BE2C (cell line): Measurements from ENCODE around the gene EMX2. TPM values are rescaled to one million over a fixed set of nuclear protein-coding genes. Genes with fewer than 3 reads are reported as not detected.
A peak's percentile ranks its signal among the peaks of the same experiment; 100 is the strongest.

ENCODE experiments used
- DNase-seq: peaks from one replicate; pipeline ENCODE4 v3.0.0-alpha.2; 2020
- H3K27me3 ChIP-seq: fragments of 250-450 bp; sonication (Bioruptor Pico); 2 replicates; pipeline ENCODE4 v1.5.1; 2020; ENCODE audit warnings: mild to moderate bottlenecking
- H3K36me3 ChIP-seq: fragments of 250-450 bp; sonication (Bioruptor Pico); 2 replicates; pipeline ENCODE4 v1.5.1; 2020; ENCODE audit warnings: mild to moderate bottlenecking
- H3K4me1 ChIP-seq: fragments of 250-450 bp; sonication (Bioruptor Pico); 2 replicates; pipeline ENCODE4 v1.5.1; 2020
- H3K4me3 ChIP-seq: 2 replicates; pipeline ENCODE4 v1.5.1; 2011; ENCODE audit warnings: low read depth, low read length
- H3K9me3 ChIP-seq: fragments of 250-450 bp; sonication (Bioruptor Pico); 2 replicates; pipeline ENCODE4 v1.5.1; 2020
- CTCF ChIP-seq: IDR thresholded peaks from 2 replicates; pipeline ENCODE4 v1.5.1; 2012; ENCODE audit warnings: mild to moderate bottlenecking, low read depth, low read length
- polyA plus RNA-seq: library from polyadenylated mRNA; unstranded; fragments of >200 nt; gene quantifications from one replicate; pipeline ENCODE4 v1.2.1, GENCODE V29; 2012; ENCODE audit warnings: low read depth, missing spikeins; ENCODE audit not compliant: insufficient read length, insufficient read depth

EMX2 gene
- polyA plus RNA-seq = not detected

GRCh38 chr10:117542706-117543224 lies at the start of gene EMX2:
Gene EMX2, plus strand, starts transcription at chr10:117542746. Its CDS starts 522 bp downstream, at chr10:117543268.
- Histone ChIP-seq H3K4me1 (no peaks in the 10 kb centered on the region), H3K9me3 (no peaks in the 10 kb centered on the region), H3K27me3 (peaks cover 95% of the 10 kb centered on the region), H3K36me3 (no peaks in the 10 kb centered on the region), H3K4me3 (peak within 1 kb of the TSS; percentile 11; the same call in 1 of the 2 replicates)
- no peak for TF ChIP-seq CTCF
- DNase-seq = no peak

GRCh38 chr10:117496031-117496430 lies 46.5 kb upstream of the EMX2 start:
- H3K4me3 ChIP-seq = no peak overlapping the region
- H3K9me3 ChIP-seq = no peaks in the 10 kb centered on the region
- peaks cover 26% of the 10 kb centered on the region for H3K27me3 ChIP-seq
- no peak for TF ChIP-seq CTCF
- DNase-seq = no peak
- H3K4me1 ChIP-seq = no peaks in the 10 kb centered on the region
- no peaks in the 10 kb centered on the region for H3K36me3 ChIP-seq

- H3K4me1 ChIP-seq = no peaks in the 10 kb centered on the region
- H3K9me3 ChIP-seq = no peaks in the 10 kb centered on the region
- H3K4me3 ChIP-seq = no peak overlapping the region
- peak; percentile 69 for DNase-seq
- H3K36me3 ChIP-seq = no peaks in the 10 kb centered on the region
- H3K27me3 ChIP-seq = peaks cover 21% of the 10 kb centered on the region
- TF ChIP-seq CTCF = peak; percentile 90
These were observed 45.9 kb upstream of the EMX2 start for GRCh38 chr10:117496616-117497028.

- peaks cover 12% of the 10 kb centered on the region for H3K27me3 ChIP-seq
- DNase-seq = no peak
- H3K4me1 ChIP-seq = peaks cover 1% of the 10 kb centered on the region
- no peaks in the 10 kb centered on the region for H3K36me3 ChIP-seq
- H3K4me3 ChIP-seq = no peak overlapping the region
- no peaks in the 10 kb centered on the region for H3K9me3 ChIP-seq
- TF ChIP-seq CTCF = no peak
These were observed 44.8 kb upstream of the EMX2 start for GRCh38 chr10:117497736-117498135.

DNA sequence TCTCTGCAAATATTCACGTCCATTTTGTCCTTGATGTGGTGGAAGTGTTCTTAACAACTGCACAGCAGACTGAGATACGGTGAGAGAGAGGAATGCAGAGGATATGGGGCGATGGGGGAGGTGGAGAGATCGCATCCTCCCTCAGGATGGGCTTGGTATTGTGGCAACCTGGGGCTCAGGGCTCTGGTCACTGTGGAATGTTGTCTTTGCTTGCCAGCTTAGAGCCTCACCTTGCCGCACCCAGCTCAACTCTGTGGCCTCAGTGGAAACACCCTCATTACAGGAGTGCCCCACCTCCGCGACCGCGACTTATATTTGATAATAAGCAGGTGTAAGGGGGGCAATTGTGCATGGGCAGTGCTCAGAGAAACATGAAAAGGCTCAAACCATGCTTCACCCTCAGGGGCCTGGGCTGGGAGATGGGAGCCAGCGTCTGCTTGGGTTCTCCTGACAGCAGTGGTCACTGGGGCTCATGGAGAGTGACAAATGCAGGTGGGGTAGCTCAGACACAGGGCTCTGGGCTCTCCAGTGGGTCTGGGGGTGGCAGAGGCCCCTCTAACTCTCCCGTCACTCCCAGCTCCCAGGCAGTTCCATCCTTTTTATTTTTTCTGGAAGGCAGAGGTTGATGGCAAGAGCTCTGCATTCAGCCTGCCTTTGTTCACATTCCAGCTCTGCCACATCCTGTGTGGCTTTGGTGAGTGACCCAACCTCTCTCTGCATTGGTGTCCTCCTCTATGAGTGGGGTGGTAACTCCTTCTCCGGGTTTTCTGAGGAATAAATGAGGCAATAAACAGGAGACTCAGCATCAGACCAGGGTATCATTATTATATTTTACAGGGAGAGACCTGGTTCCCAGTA lies 43.1 kb upstream of the EMX2 start:
- Histone ChIP-seq H3K27me3 (no peaks in the 10 kb centered on the region), H3K9me3 (no peaks in the 10 kb centered on the region), H3K4me3 (no peak overlapping the region), H3K4me1 (peaks cover 10% of the 10 kb centered on the region), H3K36me3 (no peaks in the 10 kb centered on the region)
- TF ChIP-seq CTCF = no peak
- DNase-seq = no peak

DNA sequence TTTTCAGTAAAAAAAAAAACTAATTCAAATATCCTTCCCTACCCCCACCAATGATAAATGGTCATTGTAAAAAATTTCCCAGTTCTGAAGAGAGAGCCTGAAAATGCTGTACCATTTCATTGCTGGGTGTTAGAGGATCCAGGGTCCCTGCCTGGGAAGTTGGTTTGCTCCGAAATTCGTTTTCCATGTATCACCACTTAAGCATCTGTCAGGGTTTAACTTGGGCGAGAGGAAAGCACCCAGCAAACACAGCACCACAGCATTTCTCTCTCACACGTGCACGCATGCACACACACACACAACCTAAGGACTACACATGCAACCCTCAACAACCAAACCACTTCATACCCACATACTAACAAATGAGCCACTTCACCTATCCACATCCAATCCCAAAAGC lies 42.1 kb upstream of the EMX2 start:
- peaks cover 14% of the 10 kb centered on the region for H3K4me1 ChIP-seq
- H3K27me3 ChIP-seq = no peaks in the 10 kb centered on the region
- no peak overlapping the region for H3K4me3 ChIP-seq
- no peak for DNase-seq
- H3K36me3 ChIP-seq = no peaks in the 10 kb centered on the region
- no peak for TF ChIP-seq CTCF
- H3K9me3 ChIP-seq = no peaks in the 10 kb centered on the region
